HG03196 (cell line): ENCODE measurements around the gene CPE.
"Not testable (repeated sequence)": the region's sequence is repeated elsewhere in the genome, so short reads cannot be mapped to it uniquely, and the experiment has no call there.

Source experiments
- ATAC-seq: cut with Tn5 transposase; IDR thresholded peaks from one replicate; pipeline ENCODE4 v1.9.1; 2021; ENCODE audit not compliant: unreplicated experiment

Gene CPE

DNA sequence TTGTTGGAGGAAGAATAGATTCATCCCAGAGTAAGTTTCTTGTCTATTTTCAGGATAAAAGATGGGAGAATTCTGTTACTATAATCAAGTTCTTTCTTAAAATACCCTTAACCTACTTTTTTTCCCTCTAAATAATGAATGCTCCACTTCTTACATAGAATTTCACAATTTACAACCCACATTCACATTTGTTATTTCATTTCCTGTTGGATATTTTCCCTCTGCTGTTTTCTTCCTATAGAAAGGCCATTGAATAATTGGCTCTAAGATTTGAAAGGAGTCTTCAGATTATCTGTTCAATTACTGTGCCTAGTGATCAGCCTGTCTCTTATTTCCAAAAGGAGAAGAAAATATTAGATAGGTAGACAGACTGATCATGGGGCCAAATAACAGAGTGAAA is 79.7 kb downstream of the CPE start:
- ATAC-seq, result no peak

DNA sequence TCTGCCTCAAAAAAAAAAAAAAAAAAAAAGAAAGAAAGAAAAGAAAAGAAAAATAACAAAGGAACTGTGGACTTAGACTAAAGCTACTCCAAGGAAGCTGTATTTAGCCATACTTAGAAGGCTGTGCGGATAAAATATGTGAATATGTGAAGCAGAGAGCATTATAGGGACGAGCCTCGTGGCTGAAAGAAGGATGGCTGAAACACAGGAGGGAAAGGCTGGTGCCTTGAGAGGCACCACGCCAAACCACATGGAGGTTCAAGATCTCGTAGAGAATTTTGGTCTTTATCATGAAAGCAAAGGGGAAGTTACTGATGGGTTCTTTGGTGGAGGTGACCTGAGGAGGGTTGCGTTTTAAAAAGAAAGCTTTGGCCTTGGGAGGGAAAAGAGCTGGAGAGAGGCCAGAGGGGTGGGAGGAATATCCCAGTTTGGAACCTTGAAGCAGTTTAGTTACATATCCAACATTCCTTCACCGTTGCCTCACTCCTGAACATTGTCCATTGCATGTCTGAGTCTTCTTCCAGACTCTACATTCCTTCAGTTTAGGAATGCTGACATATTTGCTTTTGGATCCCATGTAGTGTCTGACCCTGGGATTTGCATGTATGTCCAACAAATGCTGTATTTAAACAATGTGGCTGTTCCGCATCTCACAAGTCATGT is 82.5 kb downstream of the CPE start:
- ATAC-seq, result no peak

DNA sequence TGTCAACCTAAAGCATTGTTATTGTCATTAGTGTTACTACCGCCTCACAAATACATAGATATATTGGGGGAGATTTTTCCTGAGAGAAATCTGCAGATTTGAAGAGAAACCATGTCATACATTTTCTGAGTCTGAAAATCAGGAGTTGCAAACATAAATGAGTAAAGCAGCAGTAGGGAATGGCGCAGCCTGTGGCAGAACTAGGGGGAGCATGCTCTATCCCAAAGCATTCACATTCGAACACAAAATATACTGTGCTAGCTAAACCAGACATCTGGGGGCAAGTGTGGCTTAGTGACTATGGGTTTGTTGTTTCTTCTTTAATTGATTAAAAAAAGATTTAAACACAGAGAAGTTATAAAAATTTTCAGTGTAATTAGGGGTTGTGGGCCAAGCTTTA is 83.2 kb downstream of the CPE start:
- ATAC-seq, result no peak

DNA sequence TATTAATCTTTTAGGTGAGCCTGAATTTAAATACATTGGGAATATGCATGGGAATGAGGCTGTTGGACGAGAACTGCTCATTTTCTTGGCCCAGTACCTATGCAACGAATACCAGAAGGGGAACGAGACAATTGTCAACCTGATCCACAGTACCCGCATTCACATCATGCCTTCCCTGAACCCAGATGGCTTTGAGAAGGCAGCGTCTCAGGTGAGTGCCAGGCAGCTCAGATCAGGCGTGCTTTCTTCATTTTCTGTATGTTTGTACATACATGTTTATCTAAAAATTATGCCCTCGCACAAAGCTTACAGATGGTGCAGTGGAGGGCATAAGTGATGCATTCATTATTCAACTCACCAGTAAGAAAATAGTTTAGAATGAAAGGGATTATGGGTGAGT is 85.6 kb downstream of the CPE start:
- ATAC-seq, result no peak

DNA sequence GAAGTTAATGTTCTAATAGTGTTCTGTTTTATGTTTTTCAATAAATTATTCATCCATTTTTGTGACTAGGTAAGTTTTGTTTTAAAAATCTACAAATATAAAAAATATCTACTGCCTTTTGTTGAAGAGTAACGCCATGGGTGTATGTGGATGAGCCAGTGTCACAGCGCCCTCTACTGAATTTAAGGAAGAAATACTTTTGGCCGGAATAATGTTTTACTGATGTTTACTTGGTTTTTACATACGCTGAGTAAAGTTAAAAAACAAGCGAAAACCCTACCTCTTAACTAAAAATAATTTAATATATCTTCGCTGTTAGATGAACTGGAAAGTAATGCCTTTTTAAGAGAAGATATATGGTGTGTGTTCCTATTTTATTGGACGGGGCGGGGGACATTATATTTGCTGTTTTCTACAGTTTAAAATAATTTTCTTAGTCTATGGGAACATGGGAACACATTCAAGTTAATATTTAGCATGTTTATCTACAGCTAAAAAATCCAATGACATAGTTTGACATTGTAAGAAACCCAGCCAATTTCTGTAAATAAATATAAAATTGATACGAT is 86.1 kb downstream of the CPE start:
- peak; percentile 79 for ATAC-seq

DNA sequence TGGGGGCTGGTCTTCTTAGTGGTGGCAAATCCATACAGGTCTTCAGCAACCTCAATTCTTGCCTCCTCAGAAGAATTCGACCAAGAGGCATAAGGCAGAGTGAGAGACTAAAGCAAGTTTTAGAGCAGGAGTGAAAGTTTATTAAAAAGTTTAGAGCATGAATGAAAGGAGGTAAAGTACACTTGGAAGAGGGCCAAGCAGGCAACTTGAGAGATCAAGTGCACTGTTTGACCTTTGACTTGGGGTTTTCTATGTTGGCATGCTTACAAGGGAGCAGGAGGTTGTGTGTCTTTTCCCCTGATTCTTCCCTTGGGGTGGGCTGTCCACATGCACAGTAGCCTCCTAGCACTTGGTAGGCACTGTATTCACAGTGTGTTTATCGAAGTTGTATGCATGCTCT is 91.2 kb downstream of the CPE start:
- no peak for ATAC-seq

DNA sequence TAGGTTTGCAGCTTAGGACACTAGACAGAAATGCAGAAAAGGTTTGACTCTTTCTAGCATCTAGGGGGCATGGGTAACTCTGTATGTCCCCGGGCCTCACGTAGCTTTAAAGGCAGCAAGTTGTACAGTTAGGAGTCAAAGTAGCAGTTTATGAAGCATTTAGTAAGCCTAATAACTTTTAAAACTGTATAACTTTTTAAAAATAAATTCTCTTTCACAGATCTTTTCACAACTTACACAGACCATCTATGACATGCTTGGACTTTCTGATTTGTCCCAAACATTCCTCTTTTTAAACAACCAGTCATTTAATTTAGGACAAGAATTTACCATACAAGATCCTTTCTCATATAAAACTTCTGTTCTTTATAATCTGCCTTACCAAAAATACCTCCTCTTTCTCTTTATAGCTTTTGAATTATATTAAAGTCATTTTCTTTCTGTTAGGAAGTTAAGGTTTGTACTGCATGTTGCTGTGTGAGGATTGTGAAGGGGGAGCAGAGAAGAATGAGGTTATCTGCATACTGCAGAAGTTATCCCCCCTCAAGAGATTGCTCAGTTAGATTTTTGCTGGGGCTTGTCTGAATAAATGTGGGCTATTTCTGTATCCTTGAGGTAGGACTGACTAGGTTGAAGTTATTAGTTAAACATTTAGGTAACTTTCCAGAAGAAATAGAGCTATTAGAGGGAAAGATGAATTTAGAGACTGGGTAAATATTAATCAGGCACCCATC is 94.3 kb downstream of the CPE start:
- no peak for ATAC-seq

DNA sequence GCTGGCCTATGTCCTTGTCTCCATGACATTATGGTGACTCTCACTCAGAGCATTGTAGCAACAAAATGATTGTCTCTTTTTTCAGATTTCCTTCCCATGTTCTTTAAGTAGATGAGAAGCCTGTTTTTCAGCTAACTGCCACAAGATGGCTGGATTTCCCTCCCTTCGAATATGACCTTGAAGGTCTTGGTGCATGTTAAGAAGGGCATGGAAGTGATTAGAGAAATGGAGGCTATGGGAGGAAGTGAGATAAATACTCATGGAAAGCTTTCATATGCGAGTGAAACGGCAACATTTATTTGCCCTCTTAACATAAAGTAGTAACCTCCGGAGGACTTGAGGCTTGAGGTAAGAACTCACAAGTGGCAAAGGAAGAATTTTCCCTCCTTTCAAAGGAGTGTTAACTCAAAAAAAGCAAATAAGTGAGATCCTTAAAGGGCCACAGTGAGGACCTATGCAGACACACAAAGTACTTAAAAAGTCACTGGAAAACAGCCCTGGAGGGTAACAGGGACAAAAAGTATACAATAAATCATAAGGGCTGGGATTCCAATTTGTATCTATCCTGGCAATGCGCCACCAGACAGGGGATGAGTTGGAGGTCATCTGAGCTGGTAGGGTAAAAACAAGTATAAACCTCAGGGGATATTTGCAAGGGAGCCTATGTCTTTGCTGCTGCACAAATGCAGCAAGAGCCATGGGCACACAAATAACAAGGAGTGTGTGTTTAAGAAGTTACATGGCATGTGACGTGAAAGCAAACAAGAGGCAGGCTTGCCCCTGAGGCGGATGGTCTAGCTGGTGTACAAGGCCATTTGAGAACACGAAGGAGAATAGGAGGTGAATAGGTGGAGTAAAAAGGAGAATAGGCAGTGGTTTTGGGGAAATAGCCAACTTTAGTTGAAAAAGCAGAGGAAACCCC is 96.2 kb downstream of the CPE start:
- no peak for ATAC-seq

DNA sequence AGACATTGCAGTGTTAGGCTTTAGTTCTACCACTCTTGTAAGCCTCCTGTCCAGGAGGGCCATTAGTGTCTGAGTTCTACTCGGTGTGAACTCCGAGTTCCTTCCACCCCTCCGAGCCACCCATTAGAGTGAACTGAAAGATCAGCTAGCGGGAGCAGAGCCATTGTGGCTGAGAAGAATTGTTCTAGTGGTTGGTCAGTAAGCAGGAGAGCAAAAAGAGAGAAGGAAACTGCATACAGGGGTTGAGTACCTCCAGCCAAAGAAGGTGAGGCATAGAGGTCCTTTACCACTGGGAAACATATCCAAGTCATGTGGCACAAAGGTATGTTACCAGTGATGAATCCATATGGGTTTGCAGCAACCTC is 96.9 kb downstream of the CPE start:
- ATAC-seq, result no peak

DNA sequence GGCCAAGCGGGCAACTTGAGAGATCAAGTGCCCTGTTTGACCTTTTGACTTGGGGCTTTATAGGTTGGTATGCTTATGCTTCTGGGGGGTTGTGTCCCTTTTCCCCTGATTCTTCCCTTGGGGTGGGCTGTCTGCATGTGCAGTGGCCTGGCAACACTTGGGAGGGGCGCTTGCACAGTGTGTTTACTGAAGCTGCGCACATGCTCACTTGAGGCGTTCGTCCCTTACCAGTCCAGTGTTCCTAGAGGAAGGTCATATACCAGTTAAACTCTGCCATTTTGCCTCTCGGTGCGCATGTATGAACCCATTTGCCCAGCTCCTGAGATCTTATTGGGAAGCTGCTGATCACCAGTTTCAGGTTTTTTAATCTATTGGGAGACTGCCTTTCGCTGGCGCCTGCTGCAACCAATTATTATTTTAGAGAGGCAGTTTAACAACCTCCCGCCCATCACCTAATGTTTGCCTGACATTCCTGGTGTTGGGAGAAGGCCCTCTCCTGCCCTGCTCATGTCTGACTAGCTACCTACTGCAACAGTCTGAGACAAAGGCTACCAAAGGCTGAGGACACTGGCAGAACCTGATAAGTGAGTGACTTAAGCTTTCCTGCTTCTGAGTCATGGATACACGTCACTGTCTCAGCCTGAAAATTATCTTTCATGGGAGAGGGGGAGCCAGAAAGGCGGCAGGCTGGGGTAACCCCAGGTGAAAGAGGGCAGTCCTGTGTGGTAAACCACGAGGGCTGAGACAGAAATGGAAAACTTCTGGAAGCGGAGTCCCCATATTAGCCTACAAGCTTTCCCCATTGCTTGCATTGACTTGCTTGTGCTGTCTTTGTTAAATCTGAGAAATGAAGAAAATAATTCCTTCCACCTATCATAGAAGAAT is 97.6 kb downstream of the CPE start:
- no peak for ATAC-seq

DNA sequence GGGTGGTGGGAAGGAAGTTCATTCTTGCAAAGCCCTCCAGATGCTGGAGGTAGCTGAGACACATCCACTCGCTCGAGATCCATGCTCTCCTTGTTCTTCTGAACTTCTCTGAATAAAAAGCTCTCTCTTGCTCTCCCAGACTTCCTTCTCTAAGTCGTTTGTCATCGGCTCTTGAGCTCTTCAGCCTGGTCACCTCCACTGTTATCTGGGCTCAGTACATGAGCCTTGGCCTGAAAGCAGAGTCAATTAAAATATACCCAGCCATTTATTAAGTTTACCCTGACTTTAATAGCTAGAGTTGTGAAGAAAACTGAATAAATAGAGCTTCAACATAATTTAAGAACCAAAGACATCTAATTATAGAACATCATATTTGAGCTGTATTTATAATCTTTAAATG is 99.0 kb downstream of the CPE start:
- no peak for ATAC-seq

DNA sequence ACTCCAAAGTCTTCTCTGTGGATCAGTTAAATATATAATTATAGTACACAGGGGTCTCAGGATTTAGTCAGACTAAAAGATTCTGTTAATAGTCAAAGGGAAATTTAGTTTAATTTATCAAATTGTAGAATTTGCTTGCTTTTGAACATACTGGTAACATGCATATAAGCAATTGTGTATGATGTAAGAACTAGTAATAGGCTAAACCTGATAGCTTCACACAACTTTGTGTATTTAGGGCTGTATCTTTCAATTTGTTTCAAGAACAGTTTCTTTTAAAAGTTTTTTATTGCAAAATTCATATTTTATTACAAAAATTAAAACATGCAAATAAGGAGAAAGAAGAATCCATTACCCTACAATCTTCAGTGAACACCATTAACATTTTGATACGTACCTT is 99.5 kb downstream of the CPE start:
- no peak for ATAC-seq

DNA sequence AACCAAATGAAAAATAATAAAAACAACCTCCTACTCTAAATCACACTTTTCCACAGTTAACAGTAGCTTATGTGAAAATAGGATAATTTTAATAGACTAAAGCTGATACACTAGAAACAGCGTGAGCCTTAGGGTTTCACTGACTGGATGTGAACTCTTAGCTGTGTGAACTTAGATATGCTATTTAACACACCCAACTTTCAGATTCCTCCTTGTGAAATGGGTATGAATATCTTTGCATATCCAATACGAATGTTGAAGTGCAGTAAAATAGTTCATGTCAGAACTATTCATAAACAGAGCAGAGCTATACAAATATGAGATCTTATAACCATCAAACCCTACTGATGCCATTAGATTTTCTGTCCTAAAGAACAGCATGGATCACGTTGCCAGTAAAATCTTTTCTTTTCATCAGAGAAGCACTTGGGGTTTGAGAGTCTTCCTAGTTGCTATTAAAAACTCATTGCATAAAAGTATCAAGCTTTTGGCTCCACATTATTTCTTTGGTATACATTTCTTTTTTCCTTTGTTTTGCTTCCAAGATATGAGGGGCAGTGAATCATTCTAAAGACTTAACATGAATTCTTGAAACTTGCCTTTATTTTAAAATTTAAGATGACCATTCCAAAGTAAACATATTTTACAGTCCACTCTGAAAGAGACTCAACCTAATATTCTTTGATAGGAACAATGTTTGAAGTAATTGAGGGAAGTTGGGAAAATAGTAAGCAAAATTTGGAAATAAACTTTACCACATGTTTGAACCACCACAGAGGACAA is 102.4 kb downstream of the CPE start:
- ATAC-seq, result no peak

DNA sequence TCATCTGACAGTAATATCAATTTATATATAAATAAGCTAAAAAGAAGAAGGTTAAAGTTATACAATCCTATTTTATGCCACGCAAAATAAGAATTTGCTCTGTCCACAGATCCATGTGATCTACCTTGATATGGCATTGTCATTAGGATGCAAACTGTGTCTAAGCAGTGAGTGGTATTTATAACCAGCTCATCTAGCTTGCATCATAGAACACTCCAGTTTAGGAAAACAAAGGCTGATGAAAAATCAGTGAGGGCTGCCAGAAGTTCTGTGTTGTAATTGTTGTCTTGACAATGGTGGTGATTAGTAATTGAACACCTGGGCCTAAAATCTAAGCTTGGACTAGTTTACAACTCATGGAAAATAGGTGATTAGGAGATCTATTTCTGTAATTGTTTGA is 111.0 kb downstream of the CPE start:
- no peak for ATAC-seq

DNA sequence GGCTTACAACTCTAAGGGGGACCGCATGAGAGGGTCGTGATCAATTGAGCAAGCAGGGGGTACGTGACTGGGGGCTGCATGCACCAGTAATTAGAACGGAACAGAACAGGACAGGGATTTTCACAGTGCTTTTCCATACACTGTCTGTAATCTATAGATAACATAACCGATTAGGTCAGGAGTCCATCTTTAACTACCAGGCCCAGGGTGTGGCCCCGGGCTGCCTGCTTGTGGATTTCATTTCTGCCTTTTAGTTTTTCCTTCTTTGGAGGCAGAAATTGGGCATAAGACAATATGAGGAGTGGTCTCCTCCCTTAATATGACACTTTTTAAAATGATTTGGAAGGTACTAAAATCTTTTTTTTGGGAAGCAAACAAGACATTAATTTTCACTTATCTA is 113.8 kb downstream of the CPE start:
- not testable (repeated sequence) for ATAC-seq

DNA sequence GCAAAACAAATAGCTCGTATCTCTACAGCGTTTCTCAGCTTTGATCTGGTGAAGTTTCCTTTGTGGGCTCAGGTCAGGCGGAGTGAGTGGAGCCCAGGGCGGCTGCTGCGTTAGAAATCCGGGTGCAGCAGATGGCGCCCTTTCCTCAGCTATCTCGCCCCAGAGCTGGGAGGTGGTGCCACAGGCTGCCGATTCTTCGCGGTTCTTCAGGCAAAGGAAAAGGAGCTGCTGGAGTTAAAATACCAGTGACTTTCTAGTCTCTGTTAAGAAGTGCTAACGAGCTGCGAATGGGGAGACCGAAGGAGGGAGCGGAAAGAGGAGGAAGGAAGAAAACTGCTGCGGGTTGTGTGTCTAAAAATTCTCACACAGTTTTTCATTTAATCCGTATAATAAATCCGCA is 114.6 kb downstream of the CPE start:
- no peak for ATAC-seq

DNA sequence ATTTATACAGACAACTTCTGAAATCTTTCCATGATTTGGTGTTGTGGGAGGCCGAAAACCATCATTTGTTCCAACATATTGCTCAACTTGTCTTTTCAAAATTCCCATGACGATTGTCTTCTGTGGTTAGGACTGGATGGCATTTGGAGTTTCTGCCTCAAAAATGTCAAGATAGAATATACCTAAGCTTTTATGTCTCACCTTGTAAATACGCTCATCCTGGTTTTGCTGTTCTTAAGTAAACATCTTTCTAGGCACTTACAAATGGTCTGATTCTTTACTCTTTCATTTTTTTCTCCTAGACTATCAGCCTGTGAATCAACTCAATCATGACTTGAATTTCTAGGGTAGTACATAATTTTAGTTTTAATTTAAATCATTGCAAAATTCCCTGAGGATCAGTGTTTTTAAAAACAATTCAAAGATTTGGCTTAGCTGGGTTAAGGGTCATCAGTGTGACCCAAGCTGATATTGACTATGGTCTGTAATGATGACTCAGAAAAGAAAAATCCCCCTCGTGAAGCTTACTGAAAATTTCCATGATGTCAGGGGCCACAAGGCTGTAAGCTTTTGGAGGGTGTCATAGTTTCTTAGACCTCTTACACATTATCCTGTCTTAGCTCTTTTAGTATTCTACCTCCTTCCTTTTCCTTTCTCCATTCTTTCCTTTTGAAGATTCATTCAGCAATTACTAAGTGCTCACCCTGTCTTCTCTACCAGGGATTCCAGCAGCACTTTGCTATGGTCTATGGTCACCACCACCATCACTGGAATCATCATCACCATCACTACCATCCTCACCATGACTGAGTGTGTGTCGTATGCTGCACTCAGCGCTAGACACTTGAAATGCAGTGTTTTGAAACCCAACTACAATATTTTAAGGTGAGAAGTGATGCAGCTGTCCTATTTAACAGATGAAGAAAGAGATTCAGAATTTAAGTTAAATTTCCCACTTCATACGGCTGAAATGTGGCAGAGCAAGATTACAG is 124.4 kb downstream of the CPE start:
- no peak for ATAC-seq

DNA sequence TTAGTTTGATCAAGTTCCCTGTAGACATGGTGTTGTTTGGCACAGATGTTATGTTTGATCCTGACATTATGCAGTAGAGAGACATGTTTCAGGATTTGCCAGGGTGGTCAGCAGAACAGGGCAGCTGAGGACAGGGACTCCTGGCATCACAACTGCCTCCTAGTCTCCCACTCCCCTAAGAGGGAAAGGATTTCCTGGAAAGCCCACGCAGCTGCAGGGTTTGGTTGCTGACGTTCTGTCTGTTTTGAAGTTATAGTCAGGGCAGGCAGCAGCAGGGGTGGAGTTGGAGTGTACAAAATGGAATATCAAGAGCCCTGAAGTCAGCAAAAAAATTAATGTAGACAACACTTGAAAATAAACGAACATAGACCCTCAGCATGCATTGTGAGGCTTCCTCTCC is 125.4 kb downstream of the CPE start:
- no peak for ATAC-seq
